HL-60 (cell line): Measurements from ENCODE around the gene POMT1.

Source experiments
- DNase-seq, 2 experiments: peaks; one replicate each; pipeline ENCODE4 v3.0.0-alpha.2; 2010 to 2020; ENCODE audit warnings: low read depth in 1 of 2, low spot score in 1 of 2
- H3K27ac ChIP-seq: fragments of 250-450 bp; sonication (Bioruptor Pico); replicated peaks from 2 replicates; pipeline ENCODE4 v1.5.1; 2020; ENCODE audit warnings: mild to moderate bottlenecking, moderate library complexity
- H3K27me3 ChIP-seq: fragments of 250-450 bp; sonication (Bioruptor Pico); 2 replicates; pipeline ENCODE4 v1.5.1; 2021; ENCODE audit warnings: mild to moderate bottlenecking, moderate library complexity; ENCODE audit not compliant: insufficient read depth, poor library complexity, severe bottlenecking
- H3K4me3 ChIP-seq: replicated peaks from 2 replicates; pipeline ENCODE4 v1.5.1; 2011; ENCODE audit warnings: mild to moderate bottlenecking, control low read depth, low read length; ENCODE audit not compliant: insufficient read depth
- GABPA ChIP-seq: IDR thresholded peaks from 2 replicates; pipeline ENCODE4 v1.6.1; 2012; ENCODE audit warnings: low read depth
- POLR2AphosphoS5 ChIP-seq: IDR thresholded peaks from 2 replicates; pipeline ENCODE4 v1.6.1; 2012; ENCODE audit warnings: low read depth
- SPI1 ChIP-seq: IDR thresholded peaks from 2 replicates; pipeline ENCODE4 v1.6.1; 2012; ENCODE audit warnings: low read depth, mild to moderate bottlenecking, borderline replicate concordance
- TF ChIP-seq, protein P1 (sequence below): IDR thresholded peaks from one replicate; pipeline ENCODE4 v1.5.1; 2011; ENCODE audit warnings: low read length, control low read depth, inconsistent platforms; ENCODE audit not compliant: insufficient read depth
- TF ChIP-seq, protein P2 (sequence below): IDR thresholded peaks from 2 replicates; pipeline ENCODE4 v1.6.1; 2012; ENCODE audit warnings: low read depth; ENCODE audit not compliant: insufficient replicate concordance

Gene POMT1

DNA sequence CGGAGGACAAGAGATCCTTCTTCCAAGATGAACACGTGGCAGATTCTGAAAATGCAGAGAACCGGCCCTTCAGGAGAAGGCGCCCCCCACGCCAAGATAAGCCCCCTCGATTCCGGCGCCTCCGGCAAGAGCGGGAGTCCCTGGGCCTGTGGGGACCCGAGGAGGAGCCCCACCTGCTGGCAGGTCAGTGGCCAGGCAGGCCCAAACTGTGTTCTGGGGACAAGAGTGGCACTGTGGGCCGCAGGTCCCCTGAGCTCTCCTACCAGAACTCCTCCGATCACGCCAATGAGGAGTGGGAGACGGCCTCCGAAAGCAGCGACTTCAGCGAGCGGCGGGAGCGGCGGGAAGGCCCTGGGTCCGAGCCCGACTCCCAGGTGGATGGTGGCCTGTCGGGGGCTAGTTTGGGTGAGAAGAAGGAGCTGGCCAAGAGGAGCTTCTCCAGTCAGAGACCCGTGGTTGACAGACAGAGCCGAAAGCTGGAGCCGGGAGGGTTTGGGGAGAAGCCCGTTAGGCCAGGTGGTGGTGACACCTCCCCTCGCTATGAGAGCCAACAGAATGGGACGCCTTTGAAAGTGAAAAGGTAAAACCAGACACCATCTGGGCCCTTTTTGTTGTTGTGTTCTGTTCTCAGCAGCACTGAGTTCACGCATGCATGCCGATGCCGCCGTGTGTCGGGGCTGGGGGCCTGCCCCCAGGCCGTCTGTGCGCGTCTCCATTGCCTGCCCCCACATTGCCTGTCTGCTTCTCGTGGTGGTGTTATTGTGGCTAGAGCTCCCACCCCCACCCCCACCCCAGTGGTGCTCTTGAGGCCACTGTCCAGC, 26.6 kb upstream of the POMT1 start:
- Histone ChIP-seq H3K27me3 (no peaks in the 10 kb centered on the region), H3K27ac (no peak overlapping the region), H3K4me3 (no peak overlapping the region)
- TF ChIP-seq, protein P1, sequence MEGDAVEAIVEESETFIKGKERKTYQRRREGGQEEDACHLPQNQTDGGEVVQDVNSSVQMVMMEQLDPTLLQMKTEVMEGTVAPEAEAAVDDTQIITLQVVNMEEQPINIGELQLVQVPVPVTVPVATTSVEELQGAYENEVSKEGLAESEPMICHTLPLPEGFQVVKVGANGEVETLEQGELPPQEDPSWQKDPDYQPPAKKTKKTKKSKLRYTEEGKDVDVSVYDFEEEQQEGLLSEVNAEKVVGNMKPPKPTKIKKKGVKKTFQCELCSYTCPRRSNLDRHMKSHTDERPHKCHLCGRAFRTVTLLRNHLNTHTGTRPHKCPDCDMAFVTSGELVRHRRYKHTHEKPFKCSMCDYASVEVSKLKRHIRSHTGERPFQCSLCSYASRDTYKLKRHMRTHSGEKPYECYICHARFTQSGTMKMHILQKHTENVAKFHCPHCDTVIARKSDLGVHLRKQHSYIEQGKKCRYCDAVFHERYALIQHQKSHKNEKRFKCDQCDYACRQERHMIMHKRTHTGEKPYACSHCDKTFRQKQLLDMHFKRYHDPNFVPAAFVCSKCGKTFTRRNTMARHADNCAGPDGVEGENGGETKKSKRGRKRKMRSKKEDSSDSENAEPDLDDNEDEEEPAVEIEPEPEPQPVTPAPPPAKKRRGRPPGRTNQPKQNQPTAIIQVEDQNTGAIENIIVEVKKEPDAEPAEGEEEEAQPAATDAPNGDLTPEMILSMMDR, result no peak
- TF ChIP-seq POLR2AphosphoS5 (no peak), SPI1 (no peak)
- no peak for DNase-seq

DNA sequence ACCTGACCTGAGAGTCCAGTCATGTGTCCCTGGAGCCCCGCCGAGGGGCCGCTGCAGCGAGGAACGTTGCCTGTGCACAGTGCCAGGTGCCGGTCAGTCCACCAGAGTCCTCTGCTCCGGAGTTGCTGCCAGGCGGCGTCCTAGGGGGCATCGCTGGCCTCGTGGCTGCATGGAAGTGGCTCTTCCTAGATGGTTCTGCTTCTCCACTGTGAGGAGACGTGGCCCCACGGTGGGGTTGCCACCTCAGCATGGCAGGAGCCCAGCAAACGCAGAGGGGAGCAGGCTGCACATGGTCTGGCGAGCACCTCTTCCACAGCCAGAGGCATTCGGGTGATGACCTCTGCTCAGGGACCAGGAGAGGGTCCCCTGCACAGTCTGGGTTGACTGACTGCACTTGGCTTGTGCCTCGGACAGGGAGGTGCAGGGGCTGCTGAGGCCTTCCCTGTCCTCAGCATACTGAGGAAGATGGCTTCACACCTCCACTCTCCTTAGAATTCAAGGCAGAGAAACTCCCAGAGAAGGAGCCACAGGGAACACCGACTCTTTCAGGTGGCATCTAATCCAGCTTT, 25.9 kb upstream of the POMT1 start:
- DNase-seq, result no peak
- no peaks in the 10 kb centered on the region for H3K27me3 ChIP-seq
- no peak overlapping the region for H3K27ac ChIP-seq
- no peak overlapping the region for H3K4me3 ChIP-seq
- TF ChIP-seq POLR2AphosphoS5, result no peak
- TF ChIP-seq, protein P1, result no peak
- TF ChIP-seq GABPA, result no peak
- TF ChIP-seq SPI1, result no peak
- TF ChIP-seq, protein P2, sequence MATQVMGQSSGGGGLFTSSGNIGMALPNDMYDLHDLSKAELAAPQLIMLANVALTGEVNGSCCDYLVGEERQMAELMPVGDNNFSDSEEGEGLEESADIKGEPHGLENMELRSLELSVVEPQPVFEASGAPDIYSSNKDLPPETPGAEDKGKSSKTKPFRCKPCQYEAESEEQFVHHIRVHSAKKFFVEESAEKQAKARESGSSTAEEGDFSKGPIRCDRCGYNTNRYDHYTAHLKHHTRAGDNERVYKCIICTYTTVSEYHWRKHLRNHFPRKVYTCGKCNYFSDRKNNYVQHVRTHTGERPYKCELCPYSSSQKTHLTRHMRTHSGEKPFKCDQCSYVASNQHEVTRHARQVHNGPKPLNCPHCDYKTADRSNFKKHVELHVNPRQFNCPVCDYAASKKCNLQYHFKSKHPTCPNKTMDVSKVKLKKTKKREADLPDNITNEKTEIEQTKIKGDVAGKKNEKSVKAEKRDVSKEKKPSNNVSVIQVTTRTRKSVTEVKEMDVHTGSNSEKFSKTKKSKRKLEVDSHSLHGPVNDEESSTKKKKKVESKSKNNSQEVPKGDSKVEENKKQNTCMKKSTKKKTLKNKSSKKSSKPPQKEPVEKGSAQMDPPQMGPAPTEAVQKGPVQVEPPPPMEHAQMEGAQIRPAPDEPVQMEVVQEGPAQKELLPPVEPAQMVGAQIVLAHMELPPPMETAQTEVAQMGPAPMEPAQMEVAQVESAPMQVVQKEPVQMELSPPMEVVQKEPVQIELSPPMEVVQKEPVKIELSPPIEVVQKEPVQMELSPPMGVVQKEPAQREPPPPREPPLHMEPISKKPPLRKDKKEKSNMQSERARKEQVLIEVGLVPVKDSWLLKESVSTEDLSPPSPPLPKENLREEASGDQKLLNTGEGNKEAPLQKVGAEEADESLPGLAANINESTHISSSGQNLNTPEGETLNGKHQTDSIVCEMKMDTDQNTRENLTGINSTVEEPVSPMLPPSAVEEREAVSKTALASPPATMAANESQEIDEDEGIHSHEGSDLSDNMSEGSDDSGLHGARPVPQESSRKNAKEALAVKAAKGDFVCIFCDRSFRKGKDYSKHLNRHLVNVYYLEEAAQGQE, result no peak

DNA sequence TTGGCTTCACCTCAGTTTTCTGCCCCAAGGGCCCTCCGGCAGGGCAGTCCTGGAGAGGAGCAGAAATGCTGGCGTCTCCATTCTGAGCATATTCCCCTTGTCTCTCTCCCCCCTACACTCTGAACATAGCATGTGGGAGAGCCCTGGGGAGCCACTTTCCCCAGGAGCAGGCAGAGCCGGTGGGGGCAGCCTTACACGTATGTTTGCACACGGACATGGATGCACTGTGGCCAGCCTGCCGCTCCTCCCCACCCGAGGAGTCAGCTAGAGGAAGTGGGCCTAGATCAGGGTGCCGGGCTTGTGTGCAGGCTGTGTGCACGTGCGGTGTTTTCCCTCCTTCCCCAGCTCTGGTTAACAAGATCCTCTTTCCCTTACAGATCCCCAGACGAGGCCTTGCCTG, 25.4 kb upstream of the POMT1 start:
- TF ChIP-seq POLR2AphosphoS5, result no peak
- no peak for TF ChIP-seq GABPA
- no peak for TF ChIP-seq SPI1
- TF ChIP-seq, protein P2, result no peak
- TF ChIP-seq, protein P1, result no peak
- DNase-seq, result peak in 1 of 2 experiments; percentile 29
- no peak overlapping the region for H3K4me3 ChIP-seq
- H3K27me3 ChIP-seq, result no peaks in the 10 kb centered on the region
- no peak overlapping the region for H3K27ac ChIP-seq
